GM10266 (cell line): ENCODE results near the gene THTPA.
"Not testable (repeated sequence)": the region's sequence is repeated elsewhere in the genome, so short reads cannot be mapped to it uniquely, and the experiment has no call there.

Experiments used
- DNase-seq: peaks from one replicate; pipeline ENCODE4 v3.0.0; 2012; ENCODE audit errors: extremely low spot score
- TF ChIP-seq, protein P1 (sequence below): IDR thresholded peaks from 2 replicates; pipeline ENCODE4 v1.5.1; 2012; ENCODE audit warnings: mild to moderate bottlenecking, low read depth; ENCODE audit not compliant: control insufficient read depth, insufficient read depth; ENCODE audit errors: missing control alignments

Gene THTPA

DNA sequence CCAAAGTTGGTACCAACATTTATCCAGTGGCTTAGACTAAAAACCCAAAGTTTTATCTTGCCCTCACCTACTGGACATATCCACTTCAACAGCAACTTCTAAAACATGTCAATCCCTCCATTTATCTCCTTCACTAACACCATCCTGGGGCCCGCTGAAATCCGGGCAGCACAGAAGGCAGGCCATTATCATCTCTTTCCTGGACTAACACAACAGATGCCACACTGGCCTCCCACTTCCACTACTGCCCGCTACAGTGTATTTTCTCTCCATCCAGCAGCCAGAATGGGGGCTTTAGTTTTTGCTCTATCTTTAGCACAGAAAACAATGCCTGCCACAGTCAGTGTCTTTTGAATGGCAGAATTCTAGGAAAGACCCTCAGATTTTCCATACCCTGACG lies 20.1 kb upstream of the THTPA start:
- TF ChIP-seq, protein P1, sequence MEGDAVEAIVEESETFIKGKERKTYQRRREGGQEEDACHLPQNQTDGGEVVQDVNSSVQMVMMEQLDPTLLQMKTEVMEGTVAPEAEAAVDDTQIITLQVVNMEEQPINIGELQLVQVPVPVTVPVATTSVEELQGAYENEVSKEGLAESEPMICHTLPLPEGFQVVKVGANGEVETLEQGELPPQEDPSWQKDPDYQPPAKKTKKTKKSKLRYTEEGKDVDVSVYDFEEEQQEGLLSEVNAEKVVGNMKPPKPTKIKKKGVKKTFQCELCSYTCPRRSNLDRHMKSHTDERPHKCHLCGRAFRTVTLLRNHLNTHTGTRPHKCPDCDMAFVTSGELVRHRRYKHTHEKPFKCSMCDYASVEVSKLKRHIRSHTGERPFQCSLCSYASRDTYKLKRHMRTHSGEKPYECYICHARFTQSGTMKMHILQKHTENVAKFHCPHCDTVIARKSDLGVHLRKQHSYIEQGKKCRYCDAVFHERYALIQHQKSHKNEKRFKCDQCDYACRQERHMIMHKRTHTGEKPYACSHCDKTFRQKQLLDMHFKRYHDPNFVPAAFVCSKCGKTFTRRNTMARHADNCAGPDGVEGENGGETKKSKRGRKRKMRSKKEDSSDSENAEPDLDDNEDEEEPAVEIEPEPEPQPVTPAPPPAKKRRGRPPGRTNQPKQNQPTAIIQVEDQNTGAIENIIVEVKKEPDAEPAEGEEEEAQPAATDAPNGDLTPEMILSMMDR: no peak
- DNase-seq: no peak

DNA sequence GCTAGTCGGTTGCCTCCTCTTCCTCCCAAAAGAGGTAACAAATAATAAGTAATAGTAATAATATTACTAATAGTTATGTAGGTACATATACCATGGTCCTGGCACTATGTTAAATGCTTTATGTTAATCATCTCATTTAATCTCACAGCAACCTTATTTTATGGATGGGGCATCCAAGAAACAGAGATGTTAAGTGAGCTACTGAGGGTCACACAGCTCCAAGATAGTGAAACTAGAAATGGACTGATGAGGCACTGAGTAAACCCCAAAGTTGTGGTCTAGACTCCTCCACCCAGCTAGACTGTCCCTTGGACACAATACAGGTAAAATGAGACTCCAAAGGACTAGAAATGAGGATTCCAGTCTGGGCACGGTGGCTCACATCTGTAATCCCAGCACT lies 19.6 kb upstream of the THTPA start:
- TF ChIP-seq, protein P1: no peak
- no peak for DNase-seq

DNA sequence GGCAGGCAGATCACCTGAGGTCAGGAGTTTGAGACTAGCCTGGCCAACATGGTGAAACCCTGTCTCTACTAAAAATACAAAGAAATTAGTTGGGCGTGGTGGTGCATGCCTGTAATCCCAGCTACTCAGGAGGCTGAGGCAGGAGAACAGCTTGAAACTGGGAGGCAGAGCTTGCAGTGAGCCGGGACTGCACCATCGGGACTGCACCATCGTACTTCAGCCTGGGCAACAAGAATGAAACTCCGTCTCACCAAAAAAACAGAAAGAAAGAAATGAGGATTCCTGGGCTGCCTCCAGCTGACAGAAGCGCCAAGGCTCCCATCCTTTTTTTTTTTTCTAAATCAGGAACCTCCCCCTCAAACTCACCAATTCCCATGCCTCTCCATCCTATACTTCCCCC lies 19.2 kb upstream of the THTPA start:
- DNase-seq: not testable (repeated sequence)

DNA sequence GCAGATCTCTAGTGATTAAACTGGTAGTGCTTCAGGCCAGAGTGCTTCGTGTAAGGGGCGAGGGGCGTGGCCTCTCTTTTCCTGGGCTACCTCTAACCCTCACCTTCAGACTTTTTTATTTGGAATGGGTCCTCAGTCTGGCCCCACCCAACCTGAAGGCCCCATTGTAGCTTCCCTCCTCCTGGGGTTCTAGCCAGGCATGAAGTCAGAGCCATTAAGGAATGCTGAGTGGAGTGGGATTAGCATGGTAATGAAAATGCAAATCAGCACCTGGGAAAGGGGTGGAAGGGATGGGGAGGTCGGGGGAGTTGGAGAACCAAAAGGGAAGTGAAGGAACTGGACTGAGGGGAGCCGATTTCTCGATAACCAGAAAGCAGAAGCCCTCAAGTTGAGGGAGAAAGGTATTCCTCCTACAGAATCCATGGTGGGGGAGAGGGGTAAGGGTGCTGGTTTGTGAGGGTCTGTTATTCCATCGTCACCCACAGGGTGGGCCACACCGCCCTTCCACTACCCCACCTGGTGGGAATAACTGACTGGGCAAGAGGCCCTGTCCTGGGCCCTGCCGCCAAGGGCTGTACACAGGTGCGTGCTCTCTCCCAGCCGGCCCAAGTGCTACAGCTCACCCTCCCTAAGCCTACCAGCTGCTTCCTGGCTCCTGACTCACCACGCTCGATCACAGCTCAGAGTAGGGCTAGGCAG lies 18.6 kb upstream of the THTPA start:
- DNase-seq: no peak
- TF ChIP-seq, protein P1: no peak

DNA sequence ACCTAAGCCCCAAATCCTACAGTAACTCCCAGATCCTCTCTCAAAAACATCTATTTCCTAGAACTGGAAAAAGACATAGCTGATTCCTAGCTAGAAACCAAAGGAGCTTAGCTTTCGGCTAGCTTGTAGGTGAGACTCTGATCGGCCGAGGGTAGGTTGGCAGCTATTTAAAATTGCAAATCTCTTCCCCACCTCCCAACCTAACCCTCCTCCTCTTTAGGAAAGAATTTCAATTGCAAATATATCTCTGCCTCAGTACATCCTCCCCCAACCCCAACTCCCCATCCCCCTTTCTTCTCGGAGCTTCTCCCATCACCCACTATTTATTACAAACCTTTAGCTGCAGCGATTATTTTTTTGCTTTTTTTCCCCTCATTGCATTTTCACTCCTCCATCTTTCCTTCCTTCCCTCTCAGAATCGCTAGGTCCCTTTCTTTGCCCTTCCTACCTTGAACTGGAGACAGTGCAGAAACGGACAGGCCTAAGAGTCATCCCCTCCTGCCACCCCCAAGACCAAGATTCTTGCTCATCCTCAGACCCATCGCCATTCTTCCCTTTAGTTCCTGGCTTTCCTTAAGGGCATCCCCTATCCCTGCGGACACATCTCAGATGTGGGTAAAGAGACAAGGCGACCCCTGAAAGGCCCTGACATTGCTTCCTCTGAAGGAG lies 17.9 kb upstream of the THTPA start:
- TF ChIP-seq, protein P1: no peak
- DNase-seq: no peak

DNA sequence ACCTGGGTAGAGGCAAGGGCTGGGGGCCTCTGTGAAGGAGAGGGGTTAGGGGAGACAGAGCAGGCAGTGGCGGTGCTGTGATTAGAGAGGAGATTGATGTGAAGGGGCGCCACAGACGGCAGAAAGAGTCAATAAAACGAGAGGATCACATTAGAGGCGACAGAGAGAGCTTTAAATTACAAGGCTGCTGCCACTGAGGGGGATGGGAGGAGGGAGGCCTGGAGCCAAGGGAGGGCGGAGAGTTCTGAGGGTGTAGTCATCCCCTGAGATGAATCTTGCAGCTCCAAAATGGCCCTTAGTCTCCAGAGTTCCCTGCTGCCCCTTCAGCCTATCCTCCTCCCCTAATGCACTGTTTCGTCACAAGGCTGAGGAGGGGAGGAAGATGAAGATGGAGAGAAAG lies 17.3 kb upstream of the THTPA start:
- no peak for DNase-seq
- TF ChIP-seq, protein P1: no peak

DNA sequence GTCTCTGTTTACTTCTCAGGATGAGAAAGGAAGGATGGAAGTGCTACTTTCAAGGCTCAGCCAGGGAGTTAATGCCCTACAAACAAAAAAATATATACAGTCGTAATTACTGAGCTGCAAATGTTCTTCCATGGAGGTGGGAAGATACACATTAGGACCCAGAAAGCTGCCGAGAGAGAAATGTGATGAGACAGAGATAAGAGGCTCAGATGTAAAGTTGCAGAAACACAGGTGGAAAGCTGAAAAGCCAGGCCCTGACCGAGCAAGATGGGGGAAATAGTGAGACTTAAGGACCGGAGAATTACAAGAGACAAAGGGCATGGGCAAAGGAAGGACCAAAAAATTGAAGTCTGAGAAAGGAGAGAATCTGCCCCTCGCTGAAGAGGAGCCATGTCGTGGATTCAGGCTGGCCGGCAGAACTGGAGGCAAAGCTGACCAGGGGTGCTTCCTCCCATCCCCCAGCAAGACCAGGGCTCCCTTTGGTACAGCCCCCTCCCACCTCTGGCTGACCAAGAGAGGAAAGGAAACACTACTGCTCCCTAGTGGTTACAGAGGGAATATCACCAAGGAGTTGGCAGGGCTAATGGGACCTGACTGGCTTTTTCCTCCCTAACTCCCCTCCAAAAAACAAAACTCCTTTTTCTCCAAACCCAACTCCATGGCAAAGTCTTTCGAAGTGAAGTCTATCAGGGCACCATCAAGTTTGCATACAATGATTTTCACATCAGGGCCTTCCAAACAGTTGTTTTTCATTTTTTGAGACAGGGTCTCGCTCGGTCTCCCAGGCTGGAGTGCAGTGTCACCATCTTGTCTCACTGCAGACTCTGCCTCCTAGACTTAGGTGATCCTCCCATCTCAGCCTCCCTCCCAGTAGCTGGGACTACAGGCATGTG lies 16.6 kb upstream of the THTPA start:
- TF ChIP-seq, protein P1: peak; percentile 81
- DNase-seq: peak; percentile 79
